CD14-positive monocyte (primary cell): ENCODE measurements around the gene MON1A. TPM values are rescaled to one million over a fixed set of nuclear protein-coding genes. Genes with fewer than 3 reads are reported as not detected.
"Not testable (repeated sequence)": the region's sequence is repeated elsewhere in the genome, so short reads cannot be mapped to it uniquely, and the experiment has no call there.

Experiments
- DNase-seq, 3 donors: peaks; one replicate each; pipeline ENCODE4 v3.0.0-alpha.2; 2011 to 2022
- H2AFZ ChIP-seq: 2 replicates; pipeline ENCODE4 v1.6.0; 2012; ENCODE audit warnings: mild to moderate bottlenecking, low read depth, low read length, inconsistent platforms; ENCODE audit not compliant: insufficient read depth, poor library complexity, severe bottlenecking
- H3K27ac ChIP-seq, 2 donors: 1 replicate in 1 of 2; 2 replicates in 1 of 2; pipeline ENCODE4 v1.5.1; 2012 to 2013; ENCODE audit warnings: low read length in 2 of 2, control low read depth in 1 of 2, inconsistent platforms in 1 of 2, low read depth in 1 of 2, mild to moderate bottlenecking in 1 of 2
- H3K27me3 ChIP-seq, 2 donors: one replicate each; pipeline versions ENCODE4 v1.6.0 to v1.6.1; 2011 to 2013; ENCODE audit warnings: low read length in 2 of 2; ENCODE audit not compliant: control insufficient read depth in 2 of 2, insufficient read depth in 2 of 2
- H3K36me3 ChIP-seq, 2 donors: replicated peaks in 1 of 2; 1 replicate in 1 of 2; 2 replicates in 1 of 2; pipeline versions ENCODE4 v1.5.1 to v1.6.1; 2012 to 2013; ENCODE audit warnings: low read length in 2 of 2, control low read depth in 1 of 2, inconsistent platforms in 1 of 2, mild to moderate bottlenecking in 1 of 2; ENCODE audit not compliant: insufficient read depth in 2 of 2, control insufficient read depth in 1 of 2
- H3K4me1 ChIP-seq, 2 donors: 1 replicate in 1 of 2; 2 replicates in 1 of 2; pipeline versions ENCODE4 v1.5.1 to v1.6.1; 2012 to 2013; ENCODE audit warnings: low read length in 2 of 2, control low read depth in 1 of 2, inconsistent platforms in 1 of 2, mild to moderate bottlenecking in 1 of 2, moderate library complexity in 1 of 2; ENCODE audit not compliant: insufficient read depth in 2 of 2, control insufficient read depth in 1 of 2
- H3K4me2 ChIP-seq: replicated peaks from 2 replicates; pipeline ENCODE3; 2012; ENCODE audit warnings: low read length, moderate library complexity, mild to moderate bottlenecking; ENCODE audit not compliant: poor library complexity, severe bottlenecking; ENCODE audit errors: extremely low read depth
- H3K4me3 ChIP-seq, 3 experiments: fragments of 200-600 bp in 1 of 3; sonication (generic) in 1 of 3; replicated peaks in 1 of 3; 1 replicate in 2 of 3; 2 replicates in 1 of 3; pipeline ENCODE4 v1.5.1; 2011 to 2013; ENCODE audit warnings: low read length in 3 of 3, mild to moderate bottlenecking in 3 of 3, control low read depth in 2 of 3, low read depth in 2 of 3, inconsistent platforms in 1 of 3, moderate library complexity in 1 of 3
- H3K79me2 ChIP-seq: 2 replicates; pipeline ENCODE4 v1.6.0; 2012; ENCODE audit warnings: mild to moderate bottlenecking, control low read depth, inconsistent platforms, low read length, moderate library complexity; ENCODE audit not compliant: insufficient read depth
- H3K9ac ChIP-seq: 2 replicates; pipeline ENCODE4 v1.6.0; 2017; ENCODE audit warnings: low read length, mild to moderate bottlenecking; ENCODE audit not compliant: insufficient read depth, poor library complexity, severe bottlenecking
- H3K9me3 ChIP-seq, 2 donors: replicated peaks in 1 of 2; 1 replicate in 1 of 2; 2 replicates in 1 of 2; pipeline versions ENCODE4 v1.5.1 to v1.6.1; 2012 to 2013; ENCODE audit warnings: low read length in 2 of 2, control low read depth in 1 of 2; ENCODE audit not compliant: control insufficient read depth in 1 of 2, insufficient read depth in 1 of 2
- H4K20me1 ChIP-seq: 2 replicates; pipeline ENCODE4 v1.6.0; 2012; ENCODE audit warnings: mild to moderate bottlenecking, low read length, control low read depth, moderate library complexity; ENCODE audit not compliant: insufficient read depth
- H3K27ac Mint-ChIP-seq, 7 donors: one replicate each; pipeline ENCODE4 v1.8.0; 2020; ENCODE audit warnings: mild to moderate bottlenecking in 7 of 7, mixed read lengths in 7 of 7, moderate library complexity in 6 of 7, inconsistent platforms in 2 of 7
- H3K27me3 Mint-ChIP-seq, 3 donors: one replicate each; pipeline ENCODE4 v1.8.0; 2021 to 2022; ENCODE audit warnings: low read depth in 3 of 3, mild to moderate bottlenecking in 3 of 3, mixed read lengths in 3 of 3, moderate library complexity in 3 of 3, inconsistent platforms in 1 of 3
- H3K36me3 Mint-ChIP-seq, 2 donors: one replicate each; pipeline ENCODE4 v1.8.0; 2020; ENCODE audit warnings: mixed read lengths in 2 of 2, inconsistent platforms in 1 of 2, mild to moderate bottlenecking in 1 of 2
- H3K4me1 Mint-ChIP-seq: one replicate; pipeline ENCODE4 v1.8.0; 2020; ENCODE audit warnings: mild to moderate bottlenecking, mixed read lengths
- H3K4me3 Mint-ChIP-seq, 2 donors: one replicate each; pipeline ENCODE4 v1.8.0; 2020; ENCODE audit warnings: mild to moderate bottlenecking in 2 of 2, mixed read lengths in 2 of 2, moderate library complexity in 1 of 2
- H3K9me3 Mint-ChIP-seq, 7 donors: one replicate each; pipeline ENCODE4 v1.8.0; 2020 to 2022; ENCODE audit warnings: mixed read lengths in 7 of 7, mild to moderate bottlenecking in 6 of 7, moderate library complexity in 6 of 7, inconsistent platforms in 2 of 7
- WGBS: methylation state at CpG from one replicate; pipeline ENCODE4 v1.1.5; 2013; ENCODE audit warnings: missing lambda C conversion rate; ENCODE audit not compliant: insufficient coverage; 5-methylcytosine and 5-hydroxymethylcytosine counted together
- intact Hi-C, 2 donors: fragments of 100-400 bp; cut with micrococcal nuclease; formaldehyde crosslinking; loops; one replicate each; pipeline versions ENCODE4 v1.15.0 to v1.15.1; 2023
- polyA plus RNA-seq, 3 donors: library from polyadenylated mRNA; depleted of rRNA in 1 of 3; unstranded in 2 of 3; stranded (reverse) in 1 of 3; fragments of 300-500 nt in 2 of 3; fragments of >200 nt in 1 of 3; fragmentation: Illumina TruSeq in 2 of 3; gene quantifications; 1 replicate in 2 of 3; 2 replicates in 1 of 3; pipeline ENCODE4 v1.2.3, GENCODE V29; 2012 to 2021
- TF ChIP-seq, protein P1 (sequence below): fragments of 200-600 bp; IDR thresholded peaks from one replicate; pipeline ENCODE4 v1.8.0; 2022; ENCODE audit warnings: antibody characterized with exemption, mild to moderate bottlenecking

Gene MON1A
- polyA plus RNA-seq, 3 donors, result 5.4 to 6.6 (median 6.1) TPM

- intact Hi-C loops, result no loop called here
- peaks cover 14 to 39% of the 10 kb centered on the region in 2 donors for H3K36me3 ChIP-seq
These were observed 21.0 kb downstream of the MON1A start for GRCh38 chr3:49908373-49909199.

GRCh38 chr3:49906073-49906743 is 23.4 kb downstream of the MON1A start:
- H3K27me3 Mint-ChIP-seq, result peaks cover 0 to 6% (median 0%) of the 10 kb centered on the region in 3 donors

More at GRCh38 chr3:49908373-49909199, 21.0 kb downstream of the MON1A start:
- Histone ChIP-seq H4K20me1 (no peaks in the 10 kb centered on the region), H3K4me1 (peaks cover 17 to 21% of the 10 kb centered on the region in 2 donors), H3K9me3 (no peaks in the 10 kb centered on the region), H3K79me2 (no peaks in the 10 kb centered on the region), H3K27me3 (no peaks in the 10 kb centered on the region), H3K4me2 (no peak overlapping the region), H3K27ac (no peak overlapping the region), H3K9ac (no peak overlapping the region), H3K4me3 (no peak overlapping the region), H2AFZ (no peak overlapping the region)
- WGBS, result 95% methylated on average over 7 of the region's 14 CpGs
- no peak for DNase-seq
- Mint-ChIP-seq H3K36me3 (peaks cover 31 to 36% of the 10 kb centered on the region in 2 donors), H3K4me3 (no peak overlapping the region), H3K27me3 (peaks cover 0 to 4% (median 0%) of the 10 kb centered on the region in 3 donors), H3K27ac (peak overlapping the region in 1 of 7 donors; percentile 33), H3K9me3 (no peaks in the 10 kb centered on the region), H3K4me1 (peaks cover 17% of the 10 kb centered on the region)
- TF ChIP-seq, protein P1, sequence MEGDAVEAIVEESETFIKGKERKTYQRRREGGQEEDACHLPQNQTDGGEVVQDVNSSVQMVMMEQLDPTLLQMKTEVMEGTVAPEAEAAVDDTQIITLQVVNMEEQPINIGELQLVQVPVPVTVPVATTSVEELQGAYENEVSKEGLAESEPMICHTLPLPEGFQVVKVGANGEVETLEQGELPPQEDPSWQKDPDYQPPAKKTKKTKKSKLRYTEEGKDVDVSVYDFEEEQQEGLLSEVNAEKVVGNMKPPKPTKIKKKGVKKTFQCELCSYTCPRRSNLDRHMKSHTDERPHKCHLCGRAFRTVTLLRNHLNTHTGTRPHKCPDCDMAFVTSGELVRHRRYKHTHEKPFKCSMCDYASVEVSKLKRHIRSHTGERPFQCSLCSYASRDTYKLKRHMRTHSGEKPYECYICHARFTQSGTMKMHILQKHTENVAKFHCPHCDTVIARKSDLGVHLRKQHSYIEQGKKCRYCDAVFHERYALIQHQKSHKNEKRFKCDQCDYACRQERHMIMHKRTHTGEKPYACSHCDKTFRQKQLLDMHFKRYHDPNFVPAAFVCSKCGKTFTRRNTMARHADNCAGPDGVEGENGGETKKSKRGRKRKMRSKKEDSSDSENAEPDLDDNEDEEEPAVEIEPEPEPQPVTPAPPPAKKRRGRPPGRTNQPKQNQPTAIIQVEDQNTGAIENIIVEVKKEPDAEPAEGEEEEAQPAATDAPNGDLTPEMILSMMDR, result no peak

DNA sequence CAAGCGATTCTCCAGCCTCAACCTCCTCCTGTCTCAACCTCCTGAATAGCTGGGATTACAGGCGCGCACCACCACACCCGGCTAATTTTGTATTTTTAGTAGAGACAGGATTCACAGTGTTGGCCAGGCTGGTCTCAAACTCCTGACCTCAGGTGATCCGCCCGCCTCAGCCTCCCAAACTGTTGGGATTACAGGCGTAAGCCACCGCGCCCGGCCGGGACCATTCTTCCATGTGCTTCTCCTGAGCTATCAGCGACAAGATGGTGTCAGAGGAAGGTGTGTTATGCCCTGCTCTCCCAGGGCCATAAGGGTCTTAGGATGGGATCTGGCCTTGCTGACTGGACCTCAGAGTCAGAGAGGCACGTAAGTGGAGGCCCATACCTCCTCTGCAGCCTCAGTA is 25.2 kb downstream of the MON1A start:
- H3K9me3 Mint-ChIP-seq, H3K27me3 ChIP-seq, H3K9ac ChIP-seq, H3K27ac Mint-ChIP-seq, H3K4me2 ChIP-seq, H3K9me3 ChIP-seq, H3K36me3 Mint-ChIP-seq, H3K27me3 Mint-ChIP-seq, H3K4me3 ChIP-seq, H3K79me2 ChIP-seq, DNase-seq, H4K20me1 ChIP-seq, intact Hi-C loops, H3K27ac ChIP-seq: not testable (repeated sequence)
- H3K36me3 ChIP-seq, result peaks cover 4 to 12% of the 10 kb centered on the region in 2 donors
- peaks cover 19 to 25% of the 10 kb centered on the region in 2 donors for H3K4me1 ChIP-seq
- 98% methylated on average over 8 of the region's 13 CpGs for WGBS
- H3K4me3 Mint-ChIP-seq, result peak overlapping the region in 1 of 2 donors; percentile 79
- peak overlapping the region; percentile 97 for H2AFZ ChIP-seq
- H3K4me1 Mint-ChIP-seq, result peaks cover 21% of the 10 kb centered on the region

More at GRCh38 chr3:49906073-49906743, 23.4 kb downstream of the MON1A start:
- Histone ChIP-seq H3K4me3 (peak overlapping the region in 1 of 3 experiments; percentile 63), H3K9ac (peak overlapping the region; percentile 7), H3K9me3 (no peaks in the 10 kb centered on the region), H3K27me3 (no peaks in the 10 kb centered on the region), H3K36me3 (peaks cover 6 to 27% of the 10 kb centered on the region in 2 donors), H2AFZ (peak overlapping the region; percentile 65), H3K4me1 (peaks cover 19 to 25% of the 10 kb centered on the region in 2 donors), H3K27ac (no peak overlapping the region), H3K4me2 (peak overlapping the region; percentile 67), H4K20me1 (no peaks in the 10 kb centered on the region), H3K79me2 (no peaks in the 10 kb centered on the region)
- Mint-ChIP-seq H3K9me3 (no peaks in the 10 kb centered on the region), H3K4me3 (peak overlapping the region; percentile 55 to 79), H3K27ac (peak overlapping the region in 2 of 7 donors; percentile 42 to 73), H3K36me3 (peaks cover 18 to 21% of the 10 kb centered on the region in 2 donors), H3K4me1 (peaks cover 21% of the 10 kb centered on the region)
- 43% methylated on average over 5 of the region's 15 CpGs for WGBS
- TF ChIP-seq, protein P1, result peak; percentile 68
- intact Hi-C loops, result no loop called here
- peak in 2 of 3 donors; percentile 9 to 13 for DNase-seq
